ENCODE results near the gene BMPR1B.
A peak's percentile ranks its signal among the peaks of the same experiment; 100 is the strongest.

The BMPR1B gene

GRCh38 chr4:94843216-94843615 is 85.5 kb downstream of the BMPR1B start:
- POLR2A ChIA-PET: no interaction called here
- H3K36me3 ChIP-seq (ENCODE audit: control insufficient read depth in 4 of 4, insufficient read depth in 4 of 4, low read length in 3 of 4): no peaks in the 10 kb centered on the region
- no peak overlapping the region for H3K4me3 ChIP-seq (ENCODE audit: control insufficient read depth in 1 of 7, extremely low read depth in 1 of 7, insufficient read depth in 4 of 7, low read depth in 2 of 7, low read length in 6 of 7)
- CTCF ChIA-PET: no interaction called here
- H3K9me3 ChIP-seq (ENCODE audit: control extremely low read depth in 1 of 5, control insufficient read depth in 4 of 5, insufficient read depth in 2 of 5, low read depth in 1 of 5, low read length in 4 of 5): no peaks in the 10 kb centered on the region
- DNase-seq: no peak
- no peak overlapping the region for H3K27ac ChIP-seq (ENCODE audit: insufficient read depth in 1 of 2, low read depth in 1 of 2, low read length in 2 of 2, poor library complexity in 1 of 2, severe bottlenecking in 2 of 2)
- no peaks in the 10 kb centered on the region for H3K27me3 ChIP-seq (replicated peaks in 2 of 5; ENCODE audit: control insufficient read depth in 4 of 5, insufficient read depth in 5 of 5, low read length in 4 of 5)
- H3K4me1 ChIP-seq (ENCODE audit: control extremely low read depth in 1 of 4, control insufficient read depth in 4 of 4, insufficient read depth in 4 of 4, low read length in 3 of 4): no peaks in the 10 kb centered on the region

- POLR2A ChIA-PET: no interaction called here
- no peaks in the 10 kb centered on the region for H3K4me1 ChIP-seq (ENCODE audit: control extremely low read depth in 1 of 4, control insufficient read depth in 4 of 4, insufficient read depth in 4 of 4, low read length in 3 of 4)
Measured at GRCh38 chr4:94848326-94848725, 90.6 kb downstream of the BMPR1B start.

GRCh38 chr4:94849901-94850300 is 92.1 kb downstream of the BMPR1B start:
- Histone ChIP-seq H3K4me3 (ENCODE audit: control insufficient read depth in 1 of 7, extremely low read depth in 1 of 7, insufficient read depth in 4 of 7, low read depth in 2 of 7, low read length in 6 of 7) (no peak overlapping the region), H3K9me3 (ENCODE audit: control extremely low read depth in 1 of 5, control insufficient read depth in 4 of 5, insufficient read depth in 2 of 5, low read depth in 1 of 5, low read length in 4 of 5) (no peaks in the 10 kb centered on the region), H3K27ac (ENCODE audit: insufficient read depth in 1 of 2, low read depth in 1 of 2, low read length in 2 of 2, poor library complexity in 1 of 2, severe bottlenecking in 2 of 2) (no peak overlapping the region), H3K27me3 (replicated peaks in 2 of 5; ENCODE audit: control insufficient read depth in 4 of 5, insufficient read depth in 5 of 5, low read length in 4 of 5) (no peaks in the 10 kb centered on the region), H3K4me1 (ENCODE audit: control extremely low read depth in 1 of 4, control insufficient read depth in 4 of 4, insufficient read depth in 4 of 4, low read length in 3 of 4) (no peaks in the 10 kb centered on the region), H3K36me3 (ENCODE audit: control insufficient read depth in 4 of 4, insufficient read depth in 4 of 4, low read length in 3 of 4) (no peaks in the 10 kb centered on the region)
- ChIA-PET CTCF (no interaction called here), POLR2A (no interaction called here)
- no peak for DNase-seq
- 85% methylated on average over 2 of the region's 2 CpGs for WGBS (ENCODE audit: insufficient coverage)

More at GRCh38 chr4:94848326-94848725, 90.6 kb downstream of the BMPR1B start:
- WGBS (ENCODE audit: insufficient coverage): 94% methylated on average over 3 of the region's 3 CpGs
- no peaks in the 10 kb centered on the region for H3K27me3 ChIP-seq (replicated peaks in 2 of 5; ENCODE audit: control insufficient read depth in 4 of 5, insufficient read depth in 5 of 5, low read length in 4 of 5)
- H3K36me3 ChIP-seq (ENCODE audit: control insufficient read depth in 4 of 4, insufficient read depth in 4 of 4, low read length in 3 of 4): no peaks in the 10 kb centered on the region
- H3K27ac ChIP-seq (ENCODE audit: insufficient read depth in 1 of 2, low read depth in 1 of 2, low read length in 2 of 2, poor library complexity in 1 of 2, severe bottlenecking in 2 of 2): no peak overlapping the region
- CTCF ChIA-PET: no interaction called here
- DNase-seq: no peak
- H3K9me3 ChIP-seq (ENCODE audit: control extremely low read depth in 1 of 5, control insufficient read depth in 4 of 5, insufficient read depth in 2 of 5, low read depth in 1 of 5, low read length in 4 of 5): no peaks in the 10 kb centered on the region
- no peak overlapping the region for H3K4me3 ChIP-seq (ENCODE audit: control insufficient read depth in 1 of 7, extremely low read depth in 1 of 7, insufficient read depth in 4 of 7, low read depth in 2 of 7, low read length in 6 of 7)

- Histone ChIP-seq H3K4me1 (ENCODE audit: control extremely low read depth in 1 of 4, control insufficient read depth in 4 of 4, insufficient read depth in 4 of 4, low read length in 3 of 4) (no peaks in the 10 kb centered on the region), H3K27me3 (replicated peaks in 2 of 5; ENCODE audit: control insufficient read depth in 4 of 5, insufficient read depth in 5 of 5, low read length in 4 of 5) (no peaks in the 10 kb centered on the region), H3K27ac (ENCODE audit: insufficient read depth in 1 of 2, low read depth in 1 of 2, low read length in 2 of 2, poor library complexity in 1 of 2, severe bottlenecking in 2 of 2) (no peak overlapping the region), H3K9me3 (ENCODE audit: control extremely low read depth in 1 of 5, control insufficient read depth in 4 of 5, insufficient read depth in 2 of 5, low read depth in 1 of 5, low read length in 4 of 5) (no peaks in the 10 kb centered on the region), H3K36me3 (ENCODE audit: control insufficient read depth in 4 of 4, insufficient read depth in 4 of 4, low read length in 3 of 4) (no peaks in the 10 kb centered on the region), H3K4me3 (ENCODE audit: control insufficient read depth in 1 of 7, extremely low read depth in 1 of 7, insufficient read depth in 4 of 7, low read depth in 2 of 7, low read length in 6 of 7) (no peak overlapping the region)
- 100% methylated on average over 1 of the region's 1 CpG for whole genome bisulfite sequencing (ENCODE audit: insufficient coverage)
- no peak for DNase-seq
- ChIA-PET CTCF (no interaction called here), POLR2A (no interaction called here)
Measured at GRCh38 chr4:94852616-94853015, 94.9 kb downstream of the BMPR1B start.

GRCh38 chr4:94856030-94856429 is 98.3 kb downstream of the BMPR1B start:
- Histone ChIP-seq H3K27me3 (replicated peaks in 2 of 5; ENCODE audit: control insufficient read depth in 4 of 5, insufficient read depth in 5 of 5, low read length in 4 of 5) (no peaks in the 10 kb centered on the region), H3K27ac (ENCODE audit: insufficient read depth in 1 of 2, low read depth in 1 of 2, low read length in 2 of 2, poor library complexity in 1 of 2, severe bottlenecking in 2 of 2) (no peak overlapping the region), H3K4me1 (ENCODE audit: control extremely low read depth in 1 of 4, control insufficient read depth in 4 of 4, insufficient read depth in 4 of 4, low read length in 3 of 4) (no peaks in the 10 kb centered on the region), H3K9me3 (ENCODE audit: control extremely low read depth in 1 of 5, control insufficient read depth in 4 of 5, insufficient read depth in 2 of 5, low read depth in 1 of 5, low read length in 4 of 5) (no peaks in the 10 kb centered on the region), H3K4me3 (ENCODE audit: control insufficient read depth in 1 of 7, extremely low read depth in 1 of 7, insufficient read depth in 4 of 7, low read depth in 2 of 7, low read length in 6 of 7) (no peak overlapping the region), H3K36me3 (ENCODE audit: control insufficient read depth in 4 of 4, insufficient read depth in 4 of 4, low read length in 3 of 4) (no peaks in the 10 kb centered on the region)
- CTCF ChIA-PET: no interaction called here
- WGBS (ENCODE audit: insufficient coverage): 96% methylated on average over 3 of the region's 3 CpGs
- DNase-seq: no peak
- POLR2A ChIA-PET: no interaction called here

- peak in 2 of 3 donors; percentile 37 to 58 for DNase-seq
- H3K27ac ChIP-seq (ENCODE audit: insufficient read depth in 1 of 2, low read depth in 1 of 2, low read length in 2 of 2, poor library complexity in 1 of 2, severe bottlenecking in 2 of 2): no peak overlapping the region
- no peak overlapping the region for H3K4me3 ChIP-seq (ENCODE audit: control insufficient read depth in 1 of 7, extremely low read depth in 1 of 7, insufficient read depth in 4 of 7, low read depth in 2 of 7, low read length in 6 of 7)
- no peaks in the 10 kb centered on the region for H3K4me1 ChIP-seq (ENCODE audit: control extremely low read depth in 1 of 4, control insufficient read depth in 4 of 4, insufficient read depth in 4 of 4, low read length in 3 of 4)
- H3K9me3 ChIP-seq (ENCODE audit: control extremely low read depth in 1 of 5, control insufficient read depth in 4 of 5, insufficient read depth in 2 of 5, low read depth in 1 of 5, low read length in 4 of 5): no peaks in the 10 kb centered on the region
- no peaks in the 10 kb centered on the region for H3K27me3 ChIP-seq (replicated peaks in 2 of 5; ENCODE audit: control insufficient read depth in 4 of 5, insufficient read depth in 5 of 5, low read length in 4 of 5)
- ChIA-PET POLR2A (interaction anchor here (0.6 kb wide), 1 partner anchor 9 kb away, joined by 3 read pairs; no protein-coding TSS in a partner anchor), CTCF (no interaction called here)
- H3K36me3 ChIP-seq (ENCODE audit: control insufficient read depth in 4 of 4, insufficient read depth in 4 of 4, low read length in 3 of 4): no peaks in the 10 kb centered on the region
- whole genome bisulfite sequencing (ENCODE audit: insufficient coverage): no CpG with 5 or more reads among the region's 2 CpGs
Measured at GRCh38 chr4:94870146-94870545, 112.4 kb downstream of the BMPR1B start.

GRCh38 chr4:94871644-94872305 is 114.0 kb downstream of the BMPR1B start:
- H3K4me1 ChIP-seq (ENCODE audit: control extremely low read depth in 1 of 4, control insufficient read depth in 4 of 4, insufficient read depth in 4 of 4, low read length in 3 of 4): no peaks in the 10 kb centered on the region
- ChIA-PET CTCF (interaction anchor here (0.9 kb wide), 1 partner anchor 165 kb away, joined by 3 read pairs; no protein-coding TSS in a partner anchor), POLR2A (interaction anchor here (0.6 kb wide), 1 partner anchor 951 kb away, joined by 6 read pairs; no protein-coding TSS in a partner anchor)
- H3K36me3 ChIP-seq (ENCODE audit: control insufficient read depth in 4 of 4, insufficient read depth in 4 of 4, low read length in 3 of 4): no peaks in the 10 kb centered on the region
- no CpG with 5 or more reads among the region's 4 CpGs for WGBS (ENCODE audit: insufficient coverage)
- H3K27me3 ChIP-seq (replicated peaks in 2 of 5; ENCODE audit: control insufficient read depth in 4 of 5, insufficient read depth in 5 of 5, low read length in 4 of 5): no peaks in the 10 kb centered on the region
- no peak overlapping the region for H3K27ac ChIP-seq (ENCODE audit: insufficient read depth in 1 of 2, low read depth in 1 of 2, low read length in 2 of 2, poor library complexity in 1 of 2, severe bottlenecking in 2 of 2)
- DNase-seq: no peak
- no peak overlapping the region for H3K4me3 ChIP-seq (ENCODE audit: control insufficient read depth in 1 of 7, extremely low read depth in 1 of 7, insufficient read depth in 4 of 7, low read depth in 2 of 7, low read length in 6 of 7)
- no peaks in the 10 kb centered on the region for H3K9me3 ChIP-seq (ENCODE audit: control extremely low read depth in 1 of 5, control insufficient read depth in 4 of 5, insufficient read depth in 2 of 5, low read depth in 1 of 5, low read length in 4 of 5)
